GM12892 (cell line): ENCODE data around the gene POTEH.
"Not testable (repeated sequence)": the region's sequence is repeated elsewhere in the genome, so short reads cannot be mapped to it uniquely, and the experiment has no call there.

Experiments
- POLR2A ChIP-seq: IDR thresholded peaks from 2 replicates; pipeline ENCODE4 v1.6.1; 2011; ENCODE audit warnings: low read depth, low read length, control low read depth
- TAF1 ChIP-seq: IDR thresholded peaks from 2 replicates; pipeline ENCODE4 v1.6.1; 2011; ENCODE audit warnings: low read depth, mild to moderate bottlenecking, control low read depth, low read length, borderline replicate concordance

DNA sequence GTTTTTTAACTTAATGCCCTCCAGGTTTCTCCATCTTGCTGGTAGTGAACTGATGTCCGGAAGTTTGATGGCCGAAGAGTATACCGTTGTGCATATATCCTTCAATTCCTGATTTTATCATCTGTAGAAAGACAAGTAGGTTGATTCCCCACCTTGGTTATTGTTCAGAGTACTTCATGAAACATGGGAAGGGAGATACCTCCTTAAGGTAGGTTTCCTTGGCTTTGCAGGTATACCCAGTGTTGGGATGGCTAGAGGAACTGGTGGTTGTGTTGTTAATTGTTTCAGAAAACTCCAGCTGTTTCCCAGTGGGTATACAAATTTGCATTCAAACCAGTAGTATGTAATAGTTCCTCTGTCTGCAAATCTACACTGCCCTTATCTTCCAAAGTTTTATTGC lies 25.1 kb upstream of the POTEH start:
- TF ChIP-seq TAF1, POLR2A: not testable (repeated sequence)
